ENCODE measurements around the gene KERA.

The KERA gene

GRCh38 chr12:91001306-91001705, 56.5 kb downstream of the KERA start:
- TF ChIP-seq CTCF (IDR thresholded peaks at IDR 0.05; ENCODE audit: low read depth, low read length, missing control alignments): no peak
- no peak overlapping the region for H3K4me3 ChIP-seq (ENCODE audit: low read depth, low read length)

More at GRCh38 chr12:91001306-91001705, 56.5 kb downstream of the KERA start:
- DNase-seq (ENCODE audit: low read depth): no peak
